Transverse colon (tissue), 4 donors: Measurements from ENCODE around the gene RILPL2. TPM values are rescaled to one million over a fixed set of nuclear protein-coding genes. Genes with fewer than 3 reads are reported as not detected.
A peak's percentile ranks its signal among the peaks of the same experiment; 100 is the strongest.

ENCODE experiments used
- DNase-seq: peaks from one replicate; pipeline ENCODE4 v3.0.0-alpha.2; 2019
- H3K27ac ChIP-seq, 4 donors: fragments of 200-600 bp; sonication (generic); 2 replicates each; pipeline ENCODE4 v1.5.1; 2016 to 2018; ENCODE audit warnings: inconsistent platforms in 4 of 4
- H3K27me3 ChIP-seq: fragments of 200-600 bp; sonication (generic); 2 replicates; pipeline ENCODE4 v1.5.1; 2017; ENCODE audit warnings: inconsistent platforms
- H3K36me3 ChIP-seq, 4 donors: fragments of 200-600 bp; sonication (generic); 2 replicates each; pipeline ENCODE4 v1.5.1; 2017 to 2019; ENCODE audit warnings: inconsistent platforms in 4 of 4
- H3K4me1 ChIP-seq, 4 donors: fragments of 200-600 bp; sonication (generic); 2 replicates each; pipeline ENCODE4 v1.5.1; 2017 to 2020; ENCODE audit warnings: inconsistent platforms in 4 of 4
- H3K4me3 ChIP-seq, 4 donors: fragments of 200-600 bp; sonication (generic); 1 replicate in 1 of 4; 2 replicates in 3 of 4; pipeline versions ENCODE4 v1.5.1 to v1.6.1; 2017 to 2019; ENCODE audit warnings: inconsistent platforms in 4 of 4
- H3K9me3 ChIP-seq, 2 donors: fragments of 200-600 bp; sonication (generic); 2 replicates each; pipeline ENCODE4 v1.5.1; 2017 to 2019; ENCODE audit warnings: inconsistent platforms in 2 of 2
- EP300 ChIP-seq: sonication (generic); formaldehyde crosslinking; IDR thresholded peaks from one replicate; pipeline ENCODE4 v1.6.1; 2017; ENCODE audit warnings: antibody characterized with exemption, low read depth
- POLR2A ChIP-seq: fragments of 450-650 bp; IDR thresholded peaks from one replicate; pipeline ENCODE4 v1.6.1; 2016; ENCODE audit warnings: antibody characterized with exemption, mild to moderate bottlenecking, moderate library complexity
- POLR2AphosphoS5 ChIP-seq, 3 donors: sonication (generic); formaldehyde crosslinking; IDR thresholded peaks; one replicate each; pipeline ENCODE4 v1.6.1; 2016; ENCODE audit warnings: antibody characterized with exemption in 3 of 3
- WGBS, 2 donors: methylation state at CpG; one replicate each; pipeline ENCODE4 v1.1.5; 2018; ENCODE audit warnings: low coverage in 1 of 2; 5-methylcytosine and 5-hydroxymethylcytosine counted together
- in situ Hi-C, 4 donors: fragments of 200-750 bp; cut with MboI; loops; one replicate each; pipeline versions ENCODE4 v1.15.0 to v1.15.1; 2017; ENCODE audit warnings: low sequenced_read_pairs in 3 of 4, low pct_ligation_motif_present in 1 of 4, low pct_unique_long_range_greater_than_20kb in 1 of 4
- intact Hi-C: fragments of 100-400 bp; cut with DNase I; formaldehyde crosslinking; loops from one replicate; pipeline ENCODE4 v1.15.1; 2023; ENCODE audit warnings: low total_unique reads
- total RNA-seq, 4 donors: library from RNA; depleted of rRNA; stranded (reverse); fragments of >200 nt; gene quantifications; one replicate each; pipeline ENCODE4 v1.1.0, GENCODE V29; 2016
- TF ChIP-seq, protein P1 (sequence below), 5 experiments: fragments of 200-600 bp in 3 of 5; fragments of 450-650 bp in 2 of 5; sonication (generic) in 3 of 5; IDR thresholded peaks; 1 replicate in 2 of 5; 2 replicates in 3 of 5; pipeline ENCODE4 v1.5.1; 2016 to 2017; ENCODE audit warnings: antibody characterized with exemption in 5 of 5, inconsistent platforms in 3 of 5, mild to moderate bottlenecking in 2 of 5, moderate library complexity in 1 of 5

Gene RILPL2
- total RNA-seq, 4 donors from 2014 or later, result 0.60 to 2.7 (median 1.4) TPM

DNA sequence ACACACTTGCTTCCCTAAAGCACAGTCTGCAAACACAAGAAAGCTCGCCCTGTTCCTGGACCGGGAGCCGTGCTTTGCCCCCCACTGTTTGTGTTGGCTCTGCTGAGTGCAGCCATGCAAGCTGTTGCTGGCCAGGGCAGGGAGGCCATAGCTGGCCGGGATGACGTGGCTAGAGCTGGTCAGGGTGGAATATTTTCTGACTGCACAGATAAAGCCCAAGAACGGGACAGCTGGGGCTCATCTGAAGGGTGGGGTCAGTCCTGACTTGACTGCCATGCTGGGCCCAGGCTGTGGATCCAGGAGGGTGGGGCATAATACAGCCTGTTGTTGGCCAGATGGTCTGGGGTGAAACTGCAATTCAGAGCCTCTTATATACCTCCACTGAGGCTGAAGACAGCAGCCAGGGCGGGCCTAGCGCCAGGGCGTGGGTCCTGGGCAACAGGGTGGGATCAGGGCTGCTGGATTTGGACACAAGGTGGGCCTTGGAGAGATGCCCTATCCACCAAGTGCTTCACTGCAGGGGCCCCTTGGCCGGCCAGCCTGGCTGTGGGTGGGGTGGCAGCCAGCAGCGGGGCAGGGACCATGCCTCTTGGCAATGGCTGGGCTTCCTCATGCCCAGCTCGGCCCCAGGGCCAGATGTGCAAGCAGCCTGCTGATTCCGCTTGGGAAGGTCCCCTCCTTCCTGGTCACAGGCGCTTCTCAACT is 37.8 kb downstream of the RILPL2 start:
- H3K4me3 ChIP-seq, result no peak overlapping the region
- no peaks in the 10 kb centered on the region for H3K27me3 ChIP-seq
- DNase-seq, result peak; percentile 52
- no peaks in the 10 kb centered on the region for H3K9me3 ChIP-seq
- in situ Hi-C loops (no loop called here), intact Hi-C loops (no loop called here)
- peaks cover 0 to 31% (median 18%) of the 10 kb centered on the region in 4 donors for H3K4me1 ChIP-seq
- WGBS, 2 donors, result 64% methylated on average over 12 of the region's 14 CpGs; no CpG with 5 or more reads in 1 of the 2 donors
- TF ChIP-seq POLR2A, result no peak
- TF ChIP-seq POLR2AphosphoS5 (IDR thresholded peaks at IDR 0.05), result peak; percentile 22 to 34 (median 29)
- H3K27ac ChIP-seq, result peak overlapping the region; percentile 51 to 80 (median 78)
- H3K36me3 ChIP-seq, result peaks cover 0 to 43% (median 13%) of the 10 kb centered on the region in 4 donors

DNA sequence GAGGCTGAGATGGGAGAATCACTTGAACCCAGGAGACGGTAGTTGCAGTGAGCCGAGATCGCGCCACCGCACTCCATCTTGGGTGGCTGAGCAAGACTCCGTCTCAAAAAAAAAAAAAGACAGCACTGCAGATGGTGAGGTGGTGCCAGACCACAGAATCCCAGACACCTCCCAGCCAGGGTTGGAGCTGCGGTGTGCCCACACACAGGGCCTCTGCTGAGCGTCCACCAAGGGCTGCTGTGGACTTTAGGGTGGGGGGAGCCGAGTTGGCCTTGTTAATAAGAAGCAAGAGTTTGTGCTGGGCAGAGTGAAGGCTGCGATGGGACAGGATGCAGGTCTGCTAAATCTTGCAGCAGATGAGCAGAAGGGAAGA is 38.3 kb downstream of the RILPL2 start:
- H3K36me3 ChIP-seq, result peaks cover 0 to 43% (median 12%) of the 10 kb centered on the region in 4 donors
- H3K4me3 ChIP-seq, result no peak overlapping the region

DNA sequence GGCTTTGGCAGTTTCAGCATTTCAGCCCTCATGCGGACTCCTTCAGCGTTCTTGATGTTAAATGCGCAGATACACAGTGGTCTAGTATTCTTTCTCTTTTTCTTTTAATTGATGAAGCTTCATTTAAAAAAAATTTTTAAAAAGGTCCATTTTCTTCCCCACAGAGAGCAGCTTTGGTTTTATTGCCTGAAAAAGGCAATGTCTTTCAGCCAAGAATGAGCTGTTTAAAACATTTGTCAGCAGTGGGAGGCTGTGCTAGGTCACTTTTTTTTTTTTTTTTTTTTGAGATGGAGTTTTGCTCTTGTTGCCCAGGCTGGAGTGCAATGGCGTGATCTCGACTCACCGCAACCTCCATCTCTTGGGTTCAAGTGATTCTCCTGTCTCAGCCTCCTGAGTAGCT is 39.1 kb downstream of the RILPL2 start:
- DNase-seq, result no peak
- intact Hi-C loops, result no loop called here
- H3K4me3 ChIP-seq, result no peak overlapping the region
- peaks cover 0 to 31% (median 18%) of the 10 kb centered on the region in 4 donors for H3K4me1 ChIP-seq
- in situ Hi-C loops, result no loop called here
- TF ChIP-seq EP300, result no peak
- no peak for TF ChIP-seq POLR2A
- no peak for TF ChIP-seq POLR2AphosphoS5 (IDR thresholded peaks at IDR 0.05)
- TF ChIP-seq, protein P1, sequence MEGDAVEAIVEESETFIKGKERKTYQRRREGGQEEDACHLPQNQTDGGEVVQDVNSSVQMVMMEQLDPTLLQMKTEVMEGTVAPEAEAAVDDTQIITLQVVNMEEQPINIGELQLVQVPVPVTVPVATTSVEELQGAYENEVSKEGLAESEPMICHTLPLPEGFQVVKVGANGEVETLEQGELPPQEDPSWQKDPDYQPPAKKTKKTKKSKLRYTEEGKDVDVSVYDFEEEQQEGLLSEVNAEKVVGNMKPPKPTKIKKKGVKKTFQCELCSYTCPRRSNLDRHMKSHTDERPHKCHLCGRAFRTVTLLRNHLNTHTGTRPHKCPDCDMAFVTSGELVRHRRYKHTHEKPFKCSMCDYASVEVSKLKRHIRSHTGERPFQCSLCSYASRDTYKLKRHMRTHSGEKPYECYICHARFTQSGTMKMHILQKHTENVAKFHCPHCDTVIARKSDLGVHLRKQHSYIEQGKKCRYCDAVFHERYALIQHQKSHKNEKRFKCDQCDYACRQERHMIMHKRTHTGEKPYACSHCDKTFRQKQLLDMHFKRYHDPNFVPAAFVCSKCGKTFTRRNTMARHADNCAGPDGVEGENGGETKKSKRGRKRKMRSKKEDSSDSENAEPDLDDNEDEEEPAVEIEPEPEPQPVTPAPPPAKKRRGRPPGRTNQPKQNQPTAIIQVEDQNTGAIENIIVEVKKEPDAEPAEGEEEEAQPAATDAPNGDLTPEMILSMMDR (IDR thresholded peaks at IDR 0.05), result no peak
- no peaks in the 10 kb centered on the region for H3K9me3 ChIP-seq
- no peaks in the 10 kb centered on the region for H3K27me3 ChIP-seq
- WGBS, 2 donors, result 90 to 91% methylated on average over 6 of the region's 6 CpGs
- peak overlapping the region; percentile 51 to 80 (median 78) for H3K27ac ChIP-seq
- H3K36me3 ChIP-seq, result peaks cover 0 to 45% (median 15%) of the 10 kb centered on the region in 4 donors

More for the DNA sequence above, 38.3 kb downstream of the RILPL2 start:
- peak overlapping the region; percentile 51 to 80 (median 78) for H3K27ac ChIP-seq
- no peak for DNase-seq
- H3K4me1 ChIP-seq, result peaks cover 0 to 31% (median 18%) of the 10 kb centered on the region in 4 donors
- WGBS, 2 donors, result 89 to 97% methylated on average over 6 to 10 of the region's 10 CpGs
- H3K27me3 ChIP-seq, result no peaks in the 10 kb centered on the region
- intact Hi-C loops (no loop called here), in situ Hi-C loops (no loop called here)
- TF ChIP-seq POLR2A (no peak), EP300 (no peak), POLR2AphosphoS5 (IDR thresholded peaks at IDR 0.05) (no peak)
- TF ChIP-seq, protein P1 (IDR thresholded peaks at IDR 0.05), result no peak
- H3K9me3 ChIP-seq, result no peaks in the 10 kb centered on the region

DNA sequence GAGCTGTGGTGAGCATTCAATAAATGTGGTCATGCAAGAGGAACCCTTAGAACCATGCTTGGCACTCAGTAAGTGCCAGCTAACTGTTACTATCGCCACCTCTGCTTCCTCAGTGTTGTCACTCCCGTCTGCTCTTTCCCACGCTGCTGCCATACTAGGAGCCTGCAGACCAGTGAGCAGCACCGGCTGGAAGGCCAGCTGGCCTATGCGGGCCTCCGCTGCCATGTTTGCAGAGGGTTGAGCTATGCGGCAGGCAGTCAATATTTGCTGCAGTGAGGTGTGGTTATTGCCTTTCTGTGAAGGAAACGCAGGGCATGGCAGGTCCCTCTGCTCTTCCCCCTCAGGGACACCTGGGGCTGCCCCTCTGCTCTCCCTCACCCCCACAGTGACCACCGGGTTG is 39.5 kb downstream of the RILPL2 start:
- DNase-seq, result peak; percentile 25
- H3K4me3 ChIP-seq, result no peak overlapping the region
- intact Hi-C loops, result no loop called here
- H3K9me3 ChIP-seq, result no peaks in the 10 kb centered on the region
- WGBS, 2 donors, result 80% methylated on average over 9 of the region's 9 CpGs; no CpG with 5 or more reads in 1 of the 2 donors
- H3K27me3 ChIP-seq, result no peaks in the 10 kb centered on the region
- peak overlapping the region; percentile 42 to 80 (median 64) for H3K27ac ChIP-seq
- TF ChIP-seq POLR2A (no peak), POLR2AphosphoS5 (IDR thresholded peaks at IDR 0.05) (peak; percentile 12 to 55 (median 44))
- in situ Hi-C loops, result no loop called here
- peaks cover 0 to 47% (median 17%) of the 10 kb centered on the region in 4 donors for H3K36me3 ChIP-seq
- peaks cover 0 to 32% (median 18%) of the 10 kb centered on the region in 4 donors for H3K4me1 ChIP-seq

DNA sequence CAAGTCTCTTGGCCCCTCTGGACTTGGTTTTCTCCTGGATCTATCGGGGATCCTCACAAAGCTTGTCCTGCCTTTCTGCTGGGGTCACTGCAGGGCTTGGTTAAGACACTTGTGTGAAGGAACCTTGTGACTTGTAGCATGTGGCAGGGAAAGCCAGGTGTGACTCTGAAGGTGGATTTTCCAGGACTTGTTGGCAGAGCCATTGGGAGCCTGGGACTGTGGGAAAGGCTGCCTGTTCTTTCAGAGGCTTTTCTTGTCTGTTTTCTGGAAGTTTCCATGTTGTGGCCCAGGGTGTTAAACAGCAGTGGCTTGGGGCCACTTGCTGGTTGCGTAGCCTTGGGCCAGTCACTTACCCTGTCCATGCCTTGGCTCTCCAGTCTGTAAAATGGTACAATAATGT is 39.9 kb downstream of the RILPL2 start:
- no peaks in the 10 kb centered on the region for H3K27me3 ChIP-seq
- H3K4me3 ChIP-seq, result no peak overlapping the region
- peaks cover under 1 to 36% (median 21%) of the 10 kb centered on the region in 4 donors for H3K4me1 ChIP-seq
- WGBS, 2 donors, result 100% methylated on average over 2 of the region's 2 CpGs; no CpG with 5 or more reads in 1 of the 2 donors
- H3K9me3 ChIP-seq, result no peaks in the 10 kb centered on the region
- TF ChIP-seq EP300, result no peak
- H3K27ac ChIP-seq, result peak overlapping the region; percentile 42 to 80 (median 64)
- in situ Hi-C loops (no loop called here), intact Hi-C loops (no loop called here)
- no peak for DNase-seq
- peaks cover 0 to 51% (median 17%) of the 10 kb centered on the region in 4 donors for H3K36me3 ChIP-seq
